Ectodermal cell (in vitro differentiated cells): ENCODE results near the gene ASTN2.

Source experiments
- H3K27ac ChIP-seq: 2 replicates; pipeline ENCODE4 v1.7.0; 2013; ENCODE audit warnings: mild to moderate bottlenecking, low read depth, low read length; ENCODE audit not compliant: insufficient read depth, poor library complexity, severe bottlenecking
- H3K27me3 ChIP-seq: 2 replicates; pipeline ENCODE4 v1.7.0; 2013; ENCODE audit warnings: mild to moderate bottlenecking, low read length; ENCODE audit not compliant: insufficient read depth, control insufficient read depth, poor library complexity, severe bottlenecking
- H3K36me3 ChIP-seq: one replicate; pipeline ENCODE4 v1.7.0; 2013; ENCODE audit warnings: low read length; ENCODE audit not compliant: control insufficient read depth, insufficient read depth
- H3K4me1 ChIP-seq: one replicate; pipeline ENCODE4 v1.7.0; 2013; ENCODE audit warnings: low read length; ENCODE audit not compliant: control insufficient read depth, insufficient read depth
- H3K4me3 ChIP-seq: 2 replicates; pipeline ENCODE4 v1.7.0; 2013; ENCODE audit warnings: low read depth, low read length, control low read depth; ENCODE audit not compliant: insufficient read depth
- H3K9me3 ChIP-seq: 2 replicates; pipeline ENCODE4 v1.7.0; 2013; ENCODE audit warnings: mild to moderate bottlenecking, low read length, moderate library complexity; ENCODE audit not compliant: control insufficient read depth
- WGBS, 2 experiments: methylation state at CpG; one replicate each; pipeline ENCODE4 v1.1.7; 2013; ENCODE audit warnings: missing lambda C conversion rate in 2 of 2; 5-methylcytosine and 5-hydroxymethylcytosine counted together

ASTN2 gene

DNA sequence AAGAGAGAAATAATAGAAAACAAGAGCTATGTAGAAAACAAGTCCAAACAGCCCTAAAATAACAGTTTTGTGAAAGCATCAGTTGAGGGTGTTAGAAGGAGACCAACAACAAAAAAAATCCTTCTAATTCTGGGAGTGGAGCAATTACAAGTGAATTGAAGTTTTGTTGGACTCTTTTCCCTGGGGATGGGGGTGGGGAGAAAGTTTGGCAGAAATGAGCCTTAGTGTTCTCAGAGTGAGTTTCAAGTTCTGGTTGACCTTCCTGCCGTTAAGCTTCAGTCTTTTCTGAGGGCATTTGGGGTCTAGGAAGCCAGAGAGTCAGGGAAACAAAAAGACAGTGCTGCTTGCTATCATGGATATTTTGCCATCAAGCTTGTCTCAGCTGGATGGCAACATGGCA lies 834.0 kb downstream of the ASTN2 start:
- Histone ChIP-seq H3K27me3 (no peaks in the 10 kb centered on the region), H3K36me3 (no peaks in the 10 kb centered on the region), H3K9me3 (no peaks in the 10 kb centered on the region), H3K27ac (no peak overlapping the region), H3K4me3 (no peak overlapping the region), H3K4me1 (no peaks in the 10 kb centered on the region)
- 90 to 92% methylated on average over 1 of the region's 1 CpG for whole genome bisulfite sequencing, 2 experiments

DNA sequence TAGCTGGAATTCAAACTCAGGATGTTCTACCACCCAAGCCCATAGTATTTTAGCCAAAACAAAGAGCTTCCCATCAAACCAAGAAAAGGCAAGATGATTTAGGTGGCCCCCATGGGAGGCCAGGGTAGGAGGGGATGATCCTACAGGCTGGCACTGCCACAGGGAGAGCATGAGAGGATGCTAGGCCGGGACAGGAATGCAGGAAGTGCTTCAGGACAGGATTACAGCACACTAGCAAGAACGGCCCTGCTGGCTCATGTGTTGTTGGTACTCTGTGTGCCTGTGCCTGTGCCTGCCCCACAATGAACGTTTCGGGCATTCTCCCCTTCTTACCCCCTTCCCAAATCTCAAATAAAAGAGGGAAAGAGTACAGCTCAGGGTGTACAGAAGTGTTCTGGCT lies 838.5 kb downstream of the ASTN2 start:
- H3K36me3 ChIP-seq, result no peaks in the 10 kb centered on the region
- WGBS, 2 experiments, result 90 to 95% methylated on average over 4 of the region's 4 CpGs
- H3K4me1 ChIP-seq, result no peaks in the 10 kb centered on the region
- H3K9me3 ChIP-seq, result no peaks in the 10 kb centered on the region
- no peak overlapping the region for H3K4me3 ChIP-seq
- H3K27me3 ChIP-seq, result no peaks in the 10 kb centered on the region
- H3K27ac ChIP-seq, result no peak overlapping the region

DNA sequence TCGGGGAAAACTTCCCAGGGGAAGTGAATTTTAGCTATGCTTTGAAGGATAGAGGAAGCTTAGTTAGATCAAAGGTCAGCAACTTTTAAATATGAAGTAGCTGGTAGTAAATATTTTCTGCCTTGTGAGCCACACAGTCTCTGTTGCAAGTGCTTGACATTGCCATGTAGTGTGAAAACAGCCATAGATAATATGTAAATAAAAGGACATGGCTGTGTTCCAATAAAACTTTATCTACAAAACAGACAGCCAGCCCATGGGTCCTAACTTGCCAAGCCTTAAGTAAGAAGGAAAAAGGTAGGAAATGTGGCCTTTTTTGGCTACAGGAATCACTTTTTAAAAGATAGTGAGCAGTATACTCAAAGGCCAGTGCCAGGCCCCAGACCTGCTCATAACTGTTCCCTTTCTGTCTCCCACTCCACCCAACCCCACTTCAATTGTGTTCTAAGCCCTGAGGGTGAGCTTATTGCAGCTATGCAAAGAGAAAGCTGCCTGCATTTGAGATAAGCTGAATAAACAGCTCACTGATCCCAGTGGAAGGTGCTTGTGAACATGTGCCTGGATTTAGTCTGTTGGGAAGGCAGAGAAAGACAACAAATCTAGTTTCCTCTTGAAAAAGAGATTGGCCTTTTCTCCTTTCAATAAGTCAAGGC lies 840.7 kb downstream of the ASTN2 start:
- Histone ChIP-seq H3K36me3 (no peaks in the 10 kb centered on the region), H3K9me3 (no peaks in the 10 kb centered on the region), H3K27me3 (no peaks in the 10 kb centered on the region), H3K4me1 (no peaks in the 10 kb centered on the region), H3K27ac (no peak overlapping the region), H3K4me3 (no peak overlapping the region)
- WGBS, 2 experiments, result 87 to 94% methylated on average over 1 of the region's 1 CpG

DNA sequence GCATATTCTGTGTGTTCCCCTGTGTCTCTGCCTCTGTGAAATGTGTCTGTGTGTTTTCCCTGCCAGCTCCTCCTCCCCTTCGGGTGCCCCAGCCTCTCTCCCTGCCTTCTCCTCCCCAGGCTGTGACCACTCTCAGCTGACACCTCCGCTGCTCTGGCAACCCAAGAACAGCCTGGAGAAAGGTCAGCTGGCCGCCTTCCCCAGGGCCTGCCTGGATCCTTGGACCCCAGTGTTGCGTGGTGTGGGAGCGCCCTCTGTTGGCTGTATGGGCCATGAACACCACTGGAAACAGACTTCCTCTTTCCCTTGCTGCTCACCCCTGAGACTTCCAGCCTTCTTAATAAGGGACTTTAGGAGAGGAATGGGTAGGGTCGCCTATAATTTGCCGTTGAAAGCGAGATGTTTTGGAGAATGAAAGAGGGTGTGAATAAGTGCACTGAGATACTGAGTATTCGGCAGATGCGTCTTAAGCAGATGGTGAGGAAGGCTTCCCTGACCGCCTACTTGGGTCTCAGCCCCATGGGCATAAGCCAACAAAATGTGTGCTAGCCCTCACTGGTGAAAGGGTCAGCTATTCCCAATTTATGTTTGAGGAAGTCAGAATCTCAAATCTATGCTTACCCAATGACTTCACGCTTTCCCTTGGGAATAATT lies 842.6 kb downstream of the ASTN2 start:
- no peak overlapping the region for H3K4me3 ChIP-seq
- no peaks in the 10 kb centered on the region for H3K36me3 ChIP-seq
- H3K4me1 ChIP-seq, result no peaks in the 10 kb centered on the region
- H3K9me3 ChIP-seq, result no peaks in the 10 kb centered on the region
- no peak overlapping the region for H3K27ac ChIP-seq
- no peaks in the 10 kb centered on the region for H3K27me3 ChIP-seq
- 37 to 42% methylated on average over 12 of the region's 12 CpGs for WGBS, 2 experiments

DNA sequence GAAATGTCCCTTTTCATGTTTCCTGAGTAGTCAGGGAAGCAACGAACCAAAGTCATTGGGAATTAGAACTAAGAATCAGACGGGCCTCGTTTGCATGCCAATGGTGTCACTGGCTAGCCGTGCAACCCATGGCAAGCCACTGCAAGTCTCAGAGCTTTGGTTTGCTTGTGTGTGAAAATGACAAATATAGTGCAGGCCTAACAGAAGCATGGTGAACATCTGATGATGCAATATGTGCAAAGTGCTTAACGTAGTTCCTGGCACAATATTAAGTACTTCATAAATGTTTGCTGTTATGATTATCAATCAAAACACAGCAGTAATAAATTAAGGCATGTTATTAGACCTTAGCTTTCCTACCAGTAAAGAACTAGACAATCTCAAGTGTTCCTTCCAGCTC lies 845.7 kb downstream of the ASTN2 start:
- H3K9me3 ChIP-seq, result no peaks in the 10 kb centered on the region
- WGBS, 2 experiments, result 56 to 60% methylated on average over 5 of the region's 5 CpGs
- no peak overlapping the region for H3K27ac ChIP-seq
- no peaks in the 10 kb centered on the region for H3K36me3 ChIP-seq
- H3K27me3 ChIP-seq, result no peaks in the 10 kb centered on the region
- H3K4me1 ChIP-seq, result no peaks in the 10 kb centered on the region
- no peak overlapping the region for H3K4me3 ChIP-seq

DNA sequence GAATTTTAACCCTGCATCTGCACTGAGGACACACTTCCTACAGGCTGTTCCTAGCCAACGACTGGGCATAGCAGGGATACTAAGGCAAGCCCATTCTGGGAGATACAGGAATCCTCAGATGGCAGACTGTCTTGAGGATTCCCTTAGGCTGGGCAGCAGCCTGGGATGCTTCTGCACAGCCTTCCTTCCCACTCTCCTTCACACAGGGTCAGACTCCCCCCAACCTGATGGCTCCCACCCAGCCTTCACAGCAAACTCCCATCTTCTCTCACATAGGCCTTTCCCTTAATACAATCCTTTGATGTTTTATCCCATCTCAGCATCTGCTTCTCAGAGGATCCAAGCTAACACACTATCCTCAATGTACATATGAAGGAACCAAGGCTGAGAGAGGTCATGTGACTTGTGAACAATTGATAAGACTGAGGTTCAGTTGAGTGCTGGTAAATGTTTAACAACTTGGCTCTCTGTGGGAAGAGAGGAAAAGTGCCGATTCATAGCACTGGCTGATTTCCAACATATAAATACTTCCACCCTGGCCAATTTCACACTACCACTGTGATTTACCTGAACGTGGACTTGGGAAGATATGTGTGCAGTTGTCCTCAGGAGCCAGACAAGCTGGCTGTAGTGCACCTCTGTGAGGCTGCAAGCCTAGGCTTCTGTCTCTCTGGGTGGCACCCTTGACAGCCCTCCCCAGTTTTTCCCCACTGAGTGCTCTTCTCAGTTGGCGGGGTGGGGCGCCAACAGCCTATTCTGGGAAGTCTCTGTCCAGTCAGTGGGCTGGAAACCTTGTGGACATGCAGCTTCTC lies 848.0 kb downstream of the ASTN2 start:
- Histone ChIP-seq H3K27me3 (no peaks in the 10 kb centered on the region), H3K9me3 (no peaks in the 10 kb centered on the region), H3K4me1 (no peaks in the 10 kb centered on the region), H3K4me3 (no peak overlapping the region), H3K27ac (no peak overlapping the region), H3K36me3 (no peaks in the 10 kb centered on the region)
- WGBS, 2 experiments, result 91 to 92% methylated on average over 4 to 5 of the region's 5 CpGs

DNA sequence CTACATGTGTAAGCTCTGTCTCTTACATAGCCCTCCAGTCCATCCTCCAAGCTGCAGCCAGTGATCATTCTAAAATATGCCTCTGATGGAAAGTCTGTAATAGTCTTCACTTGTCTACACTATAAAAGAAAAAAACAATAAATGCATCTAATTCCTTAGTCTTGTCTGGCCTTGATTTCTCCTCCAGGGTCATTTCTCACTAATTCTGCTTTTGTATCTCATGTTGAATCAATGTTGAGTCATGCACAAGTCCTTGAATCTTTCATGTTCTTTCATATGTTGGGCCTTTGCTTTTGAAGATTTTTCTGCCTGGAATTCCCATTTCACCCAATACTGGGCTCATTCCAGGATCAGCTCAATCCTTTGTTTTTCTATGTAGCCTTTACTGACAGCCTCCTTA lies 848.9 kb downstream of the ASTN2 start:
- Histone ChIP-seq H3K4me3 (no peak overlapping the region), H3K4me1 (no peaks in the 10 kb centered on the region), H3K27me3 (no peaks in the 10 kb centered on the region), H3K27ac (no peak overlapping the region), H3K9me3 (no peaks in the 10 kb centered on the region), H3K36me3 (no peaks in the 10 kb centered on the region)

DNA sequence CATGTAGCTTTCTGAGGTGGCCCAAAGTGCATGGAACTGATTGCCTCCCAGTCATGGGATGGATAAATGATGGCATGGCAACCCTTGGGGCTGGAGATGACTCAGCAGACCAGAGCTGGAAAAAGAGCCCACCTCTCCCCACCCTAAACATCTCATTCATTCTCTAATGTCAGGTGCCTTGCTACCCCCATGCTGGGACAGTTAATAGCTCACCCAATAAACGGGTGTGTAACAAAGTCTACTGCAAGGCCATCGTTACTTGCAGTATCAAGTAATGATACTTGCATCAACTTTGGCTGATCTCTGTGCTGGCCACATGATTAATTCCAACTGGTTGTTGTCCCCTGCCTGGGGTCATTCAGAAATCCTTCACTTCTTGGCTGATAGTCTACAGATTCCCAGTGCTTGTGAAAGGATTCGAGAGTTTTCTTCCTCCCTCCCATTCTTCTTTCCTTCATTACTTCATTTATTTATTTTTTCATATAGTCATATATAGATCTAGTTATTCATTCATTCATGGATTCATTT lies 850.5 kb downstream of the ASTN2 start:
- Histone ChIP-seq H3K4me3 (no peak overlapping the region), H3K27ac (no peak overlapping the region)
- WGBS, 2 experiments, result 89 to 91% methylated on average over 2 to 3 of the region's 3 CpGs

DNA sequence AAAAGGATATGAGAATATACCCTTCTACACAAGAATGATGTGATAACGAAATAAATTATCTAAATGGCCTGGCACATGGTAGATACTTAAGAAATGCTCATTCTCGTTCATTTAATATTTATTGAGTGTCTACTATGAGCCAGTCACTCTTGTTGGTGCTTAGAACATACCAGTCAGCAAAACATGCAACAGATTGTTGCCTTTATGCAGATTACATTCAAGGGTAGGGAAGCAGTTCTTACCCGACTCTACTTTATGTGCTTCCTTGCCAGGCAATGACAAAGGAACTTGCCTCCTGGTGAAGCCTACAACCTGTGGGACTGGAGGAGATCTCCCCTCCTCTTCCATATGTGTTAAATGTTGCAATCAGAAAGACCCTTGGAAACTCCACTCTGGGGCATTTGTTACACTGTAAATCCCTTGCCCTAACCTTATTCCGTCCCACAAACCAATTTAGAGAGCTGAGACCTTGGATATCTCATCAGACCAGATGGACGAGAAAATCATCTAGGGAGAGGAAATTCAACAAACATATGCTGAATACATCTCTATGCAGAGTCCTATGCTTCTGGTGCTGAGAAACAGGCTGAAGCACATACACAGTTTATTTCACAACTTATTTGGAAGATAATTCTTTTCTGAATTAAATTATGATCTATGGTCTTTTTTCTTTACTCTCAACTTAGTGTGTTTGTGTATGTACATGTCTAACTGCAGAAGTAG lies 855.9 kb downstream of the ASTN2 start:
- Histone ChIP-seq H3K4me1 (no peaks in the 10 kb centered on the region), H3K36me3 (no peaks in the 10 kb centered on the region), H3K9me3 (no peaks in the 10 kb centered on the region), H3K4me3 (no peak overlapping the region), H3K27ac (no peak overlapping the region), H3K27me3 (no peaks in the 10 kb centered on the region)
- WGBS, 2 experiments, result 91 to 97% methylated on average over 5 of the region's 5 CpGs

More for the DNA sequence above, 850.5 kb downstream of the ASTN2 start:
- Histone ChIP-seq H3K36me3 (no peaks in the 10 kb centered on the region), H3K27me3 (no peaks in the 10 kb centered on the region), H3K4me1 (no peaks in the 10 kb centered on the region), H3K9me3 (no peaks in the 10 kb centered on the region)

DNA sequence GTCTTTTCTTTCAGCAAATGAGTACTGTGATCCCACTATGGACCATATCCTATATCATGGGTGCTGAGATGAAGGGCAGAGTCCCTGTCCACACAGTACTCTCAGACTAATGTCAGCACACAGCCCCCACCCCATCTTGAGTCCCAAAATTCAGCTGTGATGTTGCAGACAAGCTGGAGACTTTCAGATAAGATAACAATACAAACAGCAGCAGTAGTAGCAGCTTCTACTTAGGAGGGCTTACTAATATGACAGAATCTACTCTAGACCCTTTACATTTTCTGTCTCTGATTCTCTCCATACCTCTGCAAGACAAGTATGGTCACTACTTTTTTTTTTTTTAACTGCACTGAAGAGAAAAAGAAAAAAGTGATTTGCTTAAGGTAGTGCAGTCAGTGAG lies 856.8 kb downstream of the ASTN2 start:
- no peak overlapping the region for H3K4me3 ChIP-seq
- H3K9me3 ChIP-seq, result no peaks in the 10 kb centered on the region
- no peaks in the 10 kb centered on the region for H3K36me3 ChIP-seq
- H3K4me1 ChIP-seq, result no peaks in the 10 kb centered on the region
- no peak overlapping the region for H3K27ac ChIP-seq
- H3K27me3 ChIP-seq, result no peaks in the 10 kb centered on the region
